H1 (cell line): ENCODE data around the gene DISC1. TPM values are rescaled to one million over a fixed set of nuclear protein-coding genes. Genes with fewer than 3 reads are reported as not detected.

Experiments
- CTCF ChIA-PET: fragments of 300-600 bp; sonication (Branson Sonifier 250); formaldehyde crosslinking; loops from one replicate; lab custom pipeline; 2021; ENCODE audit not compliant: partially characterized antibody; lab: Charles Lee
- POLR2A ChIA-PET: fragments of 300-600 bp; sonication (Branson Sonifier 250); formaldehyde crosslinking; loops from one replicate; lab custom pipeline; 2021; ENCODE audit warnings: inconsistent platforms; ENCODE audit not compliant: partially characterized antibody; lab: Charles Lee
- DNase-seq, 2 experiments: peaks; one replicate each; pipeline versions ENCODE4 v3.0.0 to v3.0.0-alpha.2; 2010 to 2022; ENCODE audit warnings: low spot score in 2 of 2, low read depth in 1 of 2, mixed read lengths in 1 of 2
- FAIRE-seq: peaks from 2 replicates; lab custom pipeline; 2011; peaks lifted over from hg19 to GRCh38; lab: Jason Lieb, UNC
- H2AFZ ChIP-seq: 2 replicates; pipeline ENCODE4 v1.8.1; 2012; ENCODE audit warnings: low read length, inconsistent platforms
- H2AK5ac ChIP-seq: 2 replicates; pipeline ENCODE4 v1.6.1; 2013; ENCODE audit warnings: low read depth, low read length
- H2BK120ac ChIP-seq: replicated peaks from 2 replicates; pipeline ENCODE3; 2013; ENCODE audit warnings: low read depth, low read length, inconsistent platforms
- H2BK12ac ChIP-seq: 2 replicates; pipeline ENCODE4 v1.6.1; 2013; ENCODE audit warnings: low read depth, low read length
- H2BK15ac ChIP-seq: 2 replicates; pipeline ENCODE4 v1.6.1; 2013; ENCODE audit warnings: low read length
- H2BK20ac ChIP-seq: 2 replicates; pipeline ENCODE4 v1.6.1; 2013; ENCODE audit warnings: low read length
- H2BK5ac ChIP-seq: 2 replicates; pipeline ENCODE4 v1.6.1; 2013; ENCODE audit warnings: low read depth, low read length
- H3K14ac ChIP-seq: 2 replicates; pipeline ENCODE4 v1.6.1; 2013; ENCODE audit warnings: inconsistent platforms; ENCODE audit not compliant: insufficient read length
- H3K18ac ChIP-seq: 2 replicates; pipeline ENCODE4 v1.6.1; 2013; ENCODE audit warnings: low read length; ENCODE audit errors: extremely low read depth
- H3K23ac ChIP-seq: 2 replicates; pipeline ENCODE4 v1.6.1; 2013; ENCODE audit warnings: inconsistent platforms; ENCODE audit not compliant: insufficient read length
- H3K23me2 ChIP-seq: 2 replicates; pipeline ENCODE4 v1.6.1; 2013; ENCODE audit warnings: low read depth, low read length
- H3K27ac ChIP-seq: 2 replicates; pipeline ENCODE4 v1.6.1; 2011; ENCODE audit warnings: low read depth, low read length, inconsistent platforms
- H3K27me3 ChIP-seq, 4 experiments: replicated peaks in 1 of 4; 1 replicate in 1 of 4; 2 replicates in 3 of 4; pipeline versions ENCODE4 v1.6.1 to v1.8.1; 2011 to 2013; ENCODE audit warnings: low read length in 3 of 4, mild to moderate bottlenecking in 3 of 4, inconsistent platforms in 2 of 4, mixed read lengths in 2 of 4, moderate library complexity in 1 of 4; ENCODE audit not compliant: control insufficient read depth in 3 of 4, insufficient read depth in 3 of 4; ENCODE audit errors: extremely low read depth in 1 of 4
- H3K36me3 ChIP-seq, 4 experiments: 2 replicates each; pipeline versions ENCODE4 v1.6.1 to v1.8.1; 2011 to 2013; ENCODE audit warnings: mild to moderate bottlenecking in 4 of 4, low read length in 3 of 4, moderate library complexity in 2 of 4, control low read depth in 1 of 4, inconsistent platforms in 1 of 4; ENCODE audit not compliant: insufficient read depth in 4 of 4, control insufficient read depth in 2 of 4
- H3K4ac ChIP-seq: replicated peaks from 2 replicates; pipeline ENCODE3; 2013; ENCODE audit warnings: low read length, low read depth, mixed read lengths, inconsistent platforms; ENCODE audit not compliant: insufficient read length
- H3K4me1 ChIP-seq, 4 experiments: replicated peaks in 1 of 4; 1 replicate in 1 of 4; 2 replicates in 3 of 4; pipeline versions ENCODE4 v1.6.1 to v1.8.1; 2011 to 2013; ENCODE audit warnings: low read length in 3 of 4, inconsistent platforms in 2 of 4, mixed read lengths in 1 of 4; ENCODE audit not compliant: insufficient read depth in 4 of 4, control insufficient read depth in 3 of 4
- H3K4me2 ChIP-seq, 2 experiments: 2 replicates each; pipeline versions ENCODE4 v1.6.1 to v1.8.1; 2011 to 2013; ENCODE audit warnings: low read depth in 2 of 2, low read length in 2 of 2, control low read depth in 1 of 2, inconsistent platforms in 1 of 2, mild to moderate bottlenecking in 1 of 2; ENCODE audit not compliant: insufficient read depth in 1 of 2
- H3K4me3 ChIP-seq, 4 experiments: fragments of 200-600, 300-600 bp in 1 of 4; sonication (generic), shearing (Covaris generic), sonication (Bioruptor Twin) in 1 of 4; 2 replicates each; pipeline versions ENCODE4 v1.5.1 to v1.8.1; 2011 to 2016; ENCODE audit warnings: low read length in 4 of 4, low read depth in 3 of 4, control low read depth in 2 of 4, inconsistent platforms in 2 of 4, mild to moderate bottlenecking in 2 of 4, mixed read lengths in 1 of 4, moderate library complexity in 1 of 4; ENCODE audit not compliant: insufficient read depth in 2 of 4; ENCODE audit errors: extremely low read depth in 1 of 4
- H3K56ac ChIP-seq: replicated peaks from 2 replicates; pipeline ENCODE3; 2013; ENCODE audit warnings: low read depth, mild to moderate bottlenecking, mixed read lengths, low read length, inconsistent platforms; ENCODE audit not compliant: insufficient read length
- H3K79me1 ChIP-seq: 2 replicates; pipeline ENCODE4 v1.6.1; 2013; ENCODE audit warnings: low read depth, low read length, control low read depth
- H3K79me2 ChIP-seq, 2 experiments: 2 replicates each; pipeline versions ENCODE4 v1.6.1 to v1.8.1; 2012 to 2013; ENCODE audit warnings: low read length in 2 of 2, mild to moderate bottlenecking in 2 of 2, inconsistent platforms in 1 of 2; ENCODE audit not compliant: insufficient read depth in 2 of 2, control insufficient read depth in 1 of 2
- H3K9ac ChIP-seq, 4 experiments: replicated peaks in 1 of 4; 1 replicate in 1 of 4; 2 replicates in 3 of 4; pipeline versions ENCODE4 v1.6.1 to v1.8.1; 2011 to 2013; ENCODE audit warnings: low read depth in 3 of 4, low read length in 3 of 4, control low read depth in 2 of 4, mild to moderate bottlenecking in 2 of 4, moderate library complexity in 2 of 4, inconsistent platforms in 1 of 4; ENCODE audit errors: extremely low read depth in 1 of 4
- H3K9me3 ChIP-seq, 2 experiments: 2 replicates each; pipeline versions ENCODE4 v1.6.1 to v1.8.1; 2012 to 2013; ENCODE audit warnings: mild to moderate bottlenecking in 2 of 2, moderate library complexity in 2 of 2, control low read depth in 1 of 2, inconsistent platforms in 1 of 2, low read depth in 1 of 2, low read length in 1 of 2, mixed read lengths in 1 of 2; ENCODE audit not compliant: insufficient read depth in 2 of 2
- H4K20me1 ChIP-seq, 2 experiments: replicated peaks in 1 of 2; 2 replicates each; pipeline versions ENCODE3 to v1.8.1; 2011 to 2013; ENCODE audit warnings: inconsistent platforms in 2 of 2, low read length in 2 of 2, mild to moderate bottlenecking in 1 of 2; ENCODE audit not compliant: insufficient read depth in 2 of 2, control insufficient read depth in 1 of 2
- H4K5ac ChIP-seq: 2 replicates; pipeline ENCODE4 v1.6.1; 2013; ENCODE audit warnings: low read length, low read depth, mixed read lengths, inconsistent platforms; ENCODE audit not compliant: insufficient read length
- H4K8ac ChIP-seq: 2 replicates; pipeline ENCODE4 v1.8.0; 2013; ENCODE audit warnings: mild to moderate bottlenecking, moderate library complexity, low read length, inconsistent platforms; ENCODE audit not compliant: insufficient read depth; ENCODE audit errors: extremely low read depth
- H4K91ac ChIP-seq: replicated peaks from 2 replicates; pipeline ENCODE3; 2013; ENCODE audit warnings: low read length, mixed read lengths, inconsistent platforms; ENCODE audit not compliant: insufficient read length
- EGR1 ChIP-seq: IDR thresholded peaks from 2 replicates; pipeline ENCODE4 v1.6.1; 2011; ENCODE audit warnings: low read depth, low read length, borderline replicate concordance
- GTF2F1 ChIP-seq: IDR thresholded peaks from 2 replicates; pipeline ENCODE4 v1.6.1; 2012; ENCODE audit warnings: low read depth, low read length, improper control_type of control experiment, borderline replicate concordance
- POLR2AphosphoS5 ChIP-seq: IDR thresholded peaks from 2 replicates; pipeline ENCODE4 v1.6.1; 2011; ENCODE audit warnings: low read depth, low read length
- RXRA ChIP-seq: IDR thresholded peaks from 2 replicates; pipeline ENCODE4 v1.6.1; 2011; ENCODE audit warnings: low read depth, mild to moderate bottlenecking, low read length, moderate library complexity; ENCODE audit not compliant: insufficient read depth
- SAP30 ChIP-seq: fragments of 300-600 bp; sonication (generic); IDR thresholded peaks from 2 replicates; pipeline ENCODE4 v1.7.1; 2012; ENCODE audit warnings: low read length, moderate library complexity, mild to moderate bottlenecking, inconsistent platforms; ENCODE audit not compliant: insufficient read depth, insufficient replicate concordance
- SIX5 ChIP-seq: IDR thresholded peaks from 2 replicates; pipeline ENCODE4 v1.6.1; 2011; ENCODE audit warnings: mild to moderate bottlenecking, low read depth, low read length
- SP4 ChIP-seq: IDR thresholded peaks from 2 replicates; pipeline ENCODE4 v1.6.1; 2012; ENCODE audit warnings: low read length, inconsistent platforms
- SRF ChIP-seq: IDR thresholded peaks from 2 replicates; pipeline ENCODE4 v1.6.1; 2011; ENCODE audit warnings: mild to moderate bottlenecking, low read depth, low read length, moderate library complexity
- SUZ12 ChIP-seq: fragments of 200-600 bp; sonication (generic); IDR thresholded peaks from 2 replicates; pipeline ENCODE4 v1.6.1; 2012; ENCODE audit warnings: mild to moderate bottlenecking, inconsistent platforms, low read length, moderate library complexity, mixed read lengths
- TEAD4 ChIP-seq: IDR thresholded peaks from 2 replicates; pipeline ENCODE4 v1.6.1; 2012; ENCODE audit warnings: low read depth, low read length, inconsistent platforms, mixed read lengths
- USF2 ChIP-seq: IDR thresholded peaks from 2 replicates; pipeline ENCODE4 v1.6.1; 2011; ENCODE audit warnings: low read length, improper control_type of control experiment
- WGBS, 2 experiments: shearing (Covaris generic) in 1 of 2; methylation state at CpG; one replicate each; pipeline versions ENCODE4 v1.1.6 to v1.1.7; 2013 to 2015; ENCODE audit warnings: low lambda C conversion rate in 2 of 2, mixed read lengths in 2 of 2, inconsistent platforms in 1 of 2, low coverage in 1 of 2, missing lambda C conversion rate in 1 of 2; ENCODE audit not compliant: insufficient replicate concordance in 2 of 2, insufficient coverage in 1 of 2, insufficient read length in 1 of 2; ENCODE audit errors: extremely low coverage in 1 of 2, missing lambda C conversion rate in 1 of 2; 5-methylcytosine and 5-hydroxymethylcytosine counted together
- polyA plus RNA-seq, 7 experiments: library from polyadenylated mRNA; depleted of rRNA in 3 of 7; stranded (reverse) in 5 of 7; unstranded in 2 of 7; fragments of >200 nt in 5 of 7; fragments of 200-250 nt in 2 of 7; gene quantifications; 1 replicate in 5 of 7; 2 replicates in 1 of 7; 4 replicates in 1 of 7; pipeline versions ENCODE4 v1.2.1 to v1.2.3, GENCODE V29; 2011 to 2013; ENCODE audit warnings: missing spikeins in 2 of 7, mixed read lengths in 2 of 7
- total RNA-seq: library from RNA; stranded (reverse); fragmentation: NEBNext Ultra II Directional; extraction: Animal tissue kit (Norgen Biotek cat#: 25700); gene quantifications from 2 replicates; pipeline ENCODE4 v1.2.1, GENCODE V29; 2021

Gene DISC1
- total and polyA plus RNA-seq, 2 of the 8 experiments (the other 6 are each of a cell fraction or from before 2014, with no cell fraction given): 1.1 to 3.5 TPM

GRCh38 chr1:231767471-231767870 lies 140.9 kb downstream of the DISC1 start:
- Histone ChIP-seq H3K9ac (no peak overlapping the region), H3K27ac (no peak overlapping the region), H2BK15ac (no peak overlapping the region), H4K8ac (no peak overlapping the region), H3K4me3 (no peak overlapping the region), H3K79me1 (no peaks in the 10 kb centered on the region), H3K4me1 (peaks cover 0 to 6% (median 2%) of the 10 kb centered on the region in 4 experiments; a peak in 3 of 7 replicates), H3K56ac (no peak overlapping the region), H2BK12ac (no peak overlapping the region), H3K27me3 (no peaks in the 10 kb centered on the region), H2BK5ac (no peak overlapping the region), H3K36me3 (no peaks in the 10 kb centered on the region), H3K18ac (no peak overlapping the region), H2AFZ (no peak overlapping the region), H3K4ac (no peak overlapping the region), H2BK120ac (no peak overlapping the region), H4K91ac (no peak overlapping the region), H2AK5ac (no peak overlapping the region), H4K20me1 (no peaks in the 10 kb centered on the region), H3K9me3 (no peaks in the 10 kb centered on the region), H3K79me2 (no peaks in the 10 kb centered on the region), H3K4me2 (no peak overlapping the region), H3K23me2 (no peaks in the 10 kb centered on the region), H2BK20ac (no peak overlapping the region), H3K23ac (no peak overlapping the region), H4K5ac (no peak overlapping the region), H3K14ac (no peak overlapping the region)
- no peak for DNase-seq
- no peak for FAIRE-seq
- 88% methylated on average over 4 of the region's 4 CpGs; no CpG with 5 or more reads in 1 of the 2 experiments for WGBS, 2 experiments
- POLR2A ChIA-PET: interaction anchor here (1.4 kb wide), 1 partner anchor 11 kb away, joined by 4 read pairs; no protein-coding TSS in a partner anchor
- CTCF ChIA-PET: interaction anchor here (0.9 to 4.1 kb wide), 5 partner anchors 8 to 76 kb away, joined by 3 to 48 read pairs (median 4); no protein-coding TSS in a partner anchor
- no peak for TF ChIP-seq RXRA
- no peak for TF ChIP-seq GTF2F1
- TF ChIP-seq SIX5: no peak
- TF ChIP-seq POLR2AphosphoS5: no peak
- TF ChIP-seq EGR1: no peak
- no peak for TF ChIP-seq SUZ12
- TF ChIP-seq SAP30: no peak
- no peak for TF ChIP-seq SRF
- TF ChIP-seq USF2: no peak
- TF ChIP-seq SP4: no peak
- TF ChIP-seq TEAD4: no peak
